Epithelial cell of esophagus (primary cell): ENCODE results near the gene HPCAL1.

Source experiments
- DNase-seq: peaks from one replicate; pipeline ENCODE4 v3.0.0; 2010; ENCODE audit warnings: low read depth
- H3K4me3 ChIP-seq: 2 replicates; pipeline ENCODE4 v1.5.1; 2011; ENCODE audit warnings: mild to moderate bottlenecking, low read length, control low read depth
- CTCF ChIP-seq: IDR thresholded peaks from 2 replicates; pipeline ENCODE4 v1.5.1; 2011; ENCODE audit warnings: low read depth, mild to moderate bottlenecking, low read length, control low read depth, inconsistent platforms; ENCODE audit not compliant: insufficient read depth; ENCODE audit errors: missing control alignments

The HPCAL1 gene

GRCh38 chr2:10276481-10277292, 26.0 kb upstream of the HPCAL1 start:
- DNase-seq, result no peak
- no peak for TF ChIP-seq CTCF

GRCh38 chr2:10277293-10278028, 25.2 kb upstream of the HPCAL1 start:
- no peak for DNase-seq
- H3K4me3 ChIP-seq, result no peak overlapping the region
- TF ChIP-seq CTCF, result no peak

More at GRCh38 chr2:10276481-10277292, 26.0 kb upstream of the HPCAL1 start:
- no peak overlapping the region for H3K4me3 ChIP-seq

- peak; percentile 27 for DNase-seq
- H3K4me3 ChIP-seq, result no peak overlapping the region
- TF ChIP-seq CTCF, result no peak
Measured at GRCh38 chr2:10278029-10278762, 24.5 kb upstream of the HPCAL1 start.

- no peak overlapping the region for H3K4me3 ChIP-seq
- no peak for TF ChIP-seq CTCF
- no peak for DNase-seq
Measured at GRCh38 chr2:10278763-10279471, 23.8 kb upstream of the HPCAL1 start.

GRCh38 chr2:10279472-10279870, 23.2 kb upstream of the HPCAL1 start:
- no peak overlapping the region for H3K4me3 ChIP-seq
- DNase-seq, result no peak
- TF ChIP-seq CTCF, result no peak

GRCh38 chr2:10279946-10280463, 22.7 kb upstream of the HPCAL1 start:
- H3K4me3 ChIP-seq, result no peak overlapping the region
- DNase-seq, result no peak
- TF ChIP-seq CTCF, result no peak
